GM19099 (cell line): ENCODE data around the gene SEM1.

Source experiments
- POLR2A ChIP-seq: IDR thresholded peaks from 3 replicates; pipeline ENCODE4 v1.6.1; 2011; ENCODE audit warnings: low read depth; ENCODE audit not compliant: insufficient read length; ENCODE audit errors: extremely low read depth

Gene SEM1

DNA sequence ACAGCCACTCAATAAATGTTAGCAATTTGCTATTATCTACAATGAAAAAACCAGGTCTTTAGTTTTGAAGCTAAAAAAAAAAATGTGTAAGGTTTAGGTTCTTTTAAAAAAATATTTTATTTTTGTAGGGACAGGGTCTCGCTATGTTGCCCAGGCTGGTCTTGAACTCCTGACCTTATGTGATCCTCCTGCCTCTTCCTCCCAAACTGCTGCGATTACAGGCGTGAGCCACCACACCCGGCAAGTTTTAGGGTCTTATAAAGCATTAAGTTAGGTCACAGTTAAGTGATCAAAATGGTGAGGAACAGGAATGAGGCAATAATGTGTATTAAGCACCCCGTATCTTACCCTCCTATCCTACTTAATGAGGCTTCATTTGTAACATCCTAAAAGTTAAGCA, 774 bp downstream of the SEM1 start:
- TF ChIP-seq POLR2A = no peak

- no peak for TF ChIP-seq POLR2A
Measured at GRCh38 chr7:96707901-96708774, 1.5 kb downstream of the SEM1 start.

GRCh38 chr7:96701258-96701657, 8.4 kb downstream of the SEM1 start:
- TF ChIP-seq POLR2A = no peak

DNA sequence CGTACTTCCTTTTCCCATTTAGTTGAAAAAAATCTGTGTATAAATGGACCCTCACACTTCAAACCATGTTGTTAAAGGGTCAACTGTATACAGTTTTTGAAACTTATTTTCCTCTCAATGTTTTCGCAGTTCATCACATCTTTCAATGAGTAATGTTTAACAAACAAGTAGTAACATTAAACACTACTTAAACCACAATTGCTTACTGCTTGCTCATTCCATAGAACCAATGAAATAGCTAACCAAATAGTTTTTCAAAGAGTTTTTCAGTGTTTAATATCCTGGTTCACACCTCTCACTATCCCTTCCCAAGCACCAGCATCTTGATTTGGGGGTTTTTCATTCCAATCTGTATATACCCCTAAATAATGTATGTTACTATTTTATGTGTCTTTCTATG, 9.1 kb downstream of the SEM1 start:
- no peak for TF ChIP-seq POLR2A

- no peak for TF ChIP-seq POLR2A
Measured at GRCh38 chr7:96699219-96699871, 10.3 kb downstream of the SEM1 start.

DNA sequence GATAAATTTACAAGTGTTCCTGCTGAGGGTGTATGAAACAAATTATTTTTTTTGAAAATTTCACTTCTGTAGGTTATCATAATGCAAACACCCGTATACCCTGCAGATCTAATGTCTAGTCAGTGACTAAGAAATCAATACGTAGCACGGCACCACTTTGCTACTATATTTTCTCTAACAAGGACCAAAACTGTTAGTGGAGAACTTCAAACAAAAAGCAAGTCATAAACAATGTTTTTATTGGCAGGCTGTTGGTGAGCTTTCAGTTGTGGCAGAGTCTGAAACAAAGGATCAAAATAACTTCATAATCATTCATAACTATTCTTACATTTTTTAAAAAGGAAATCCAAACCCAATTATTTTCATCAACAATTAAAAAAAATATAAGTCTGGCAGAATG, 11.8 kb downstream of the SEM1 start:
- no peak for TF ChIP-seq POLR2A

GRCh38 chr7:96695581-96695980, 14.1 kb downstream of the SEM1 start:
- TF ChIP-seq POLR2A = no peak

- TF ChIP-seq POLR2A = no peak
Measured at GRCh38 chr7:96694082-96694481, 15.6 kb downstream of the SEM1 start.

GRCh38 chr7:96691702-96692101, 17.9 kb downstream of the SEM1 start:
- TF ChIP-seq POLR2A = no peak

- no peak for TF ChIP-seq POLR2A
Measured at GRCh38 chr7:96689414-96689813, 20.2 kb downstream of the SEM1 start.

DNA sequence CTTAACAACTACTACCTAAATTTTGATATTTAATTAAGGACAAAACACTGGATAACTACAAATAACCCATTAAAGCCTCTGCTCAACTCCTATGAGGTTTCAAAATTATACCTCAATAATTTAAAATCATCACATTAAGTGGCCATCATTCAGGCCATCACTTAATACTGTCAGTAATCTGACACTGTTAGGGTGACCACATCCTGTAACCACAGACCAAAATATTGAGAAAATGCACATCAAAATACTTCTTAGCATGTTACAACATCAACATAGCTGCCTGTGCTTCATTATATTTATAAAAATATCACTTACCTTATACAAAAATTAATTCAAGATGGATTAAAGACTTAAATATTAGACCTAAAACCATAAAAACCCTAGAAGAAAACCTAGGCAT, 23.3 kb downstream of the SEM1 start:
- TF ChIP-seq POLR2A = no peak

GRCh38 chr7:96685755-96686154, 23.9 kb downstream of the SEM1 start:
- no peak for TF ChIP-seq POLR2A

GRCh38 chr7:96685353-96685752, 24.3 kb downstream of the SEM1 start:
- no peak for TF ChIP-seq POLR2A

GRCh38 chr7:96679886-96680285, 29.8 kb downstream of the SEM1 start:
- no peak for TF ChIP-seq POLR2A

DNA sequence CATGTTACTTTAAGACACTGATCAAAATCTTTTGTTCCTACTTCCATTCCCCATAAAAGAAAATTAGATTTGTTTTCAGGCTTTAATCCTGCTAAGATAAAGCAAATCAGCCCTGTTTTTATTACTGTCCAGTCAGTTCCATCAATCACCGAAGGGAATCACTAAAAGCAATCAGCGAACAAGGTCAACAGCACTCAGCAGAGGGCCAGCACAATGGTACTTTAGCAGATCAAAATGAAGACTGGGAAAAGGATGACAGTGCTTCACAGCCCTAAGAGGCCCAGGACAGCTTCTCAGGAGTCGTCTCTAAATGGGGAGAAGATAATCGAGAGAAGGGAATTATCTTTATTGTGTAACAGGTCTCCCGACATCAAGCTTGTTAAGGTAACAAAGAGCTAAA, 32.7 kb downstream of the SEM1 start:
- no peak for TF ChIP-seq POLR2A

DNA sequence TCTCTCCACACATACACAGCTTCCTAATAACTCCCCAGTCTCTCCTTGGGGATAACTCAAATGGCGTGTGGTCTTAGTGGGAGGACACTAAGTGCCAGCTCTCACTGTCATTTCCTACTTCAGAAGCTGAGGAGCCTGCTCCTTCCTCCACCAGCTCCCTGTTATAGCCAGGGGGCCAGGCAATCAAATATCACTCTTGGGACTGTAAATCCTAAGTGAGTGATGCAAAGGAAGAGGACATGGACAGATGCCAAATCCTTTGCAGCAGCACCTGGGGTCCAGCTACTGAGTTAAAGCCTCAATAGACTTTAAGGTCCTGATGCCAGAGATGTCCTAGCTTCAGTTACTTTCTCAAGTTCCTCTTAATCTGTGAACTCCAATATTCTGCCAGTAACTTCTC, 34.1 kb downstream of the SEM1 start:
- TF ChIP-seq POLR2A = no peak
